Neuron (in vitro differentiated cells): ENCODE measurements around the gene IFT88.

Experiments used
- H2AFZ ChIP-seq: one replicate; pipeline ENCODE4 v1.6.1; 2013; ENCODE audit warnings: low read depth, mild to moderate bottlenecking, inconsistent platforms, low read length, moderate library complexity
- H3K27me3 ChIP-seq: one replicate; pipeline ENCODE4 v1.6.1; 2013; ENCODE audit warnings: low read length; ENCODE audit not compliant: insufficient read depth
- H3K36me3 ChIP-seq: one replicate; pipeline ENCODE4 v1.6.1; 2013; ENCODE audit warnings: low read length; ENCODE audit not compliant: insufficient read depth
- H3K4me1 ChIP-seq: one replicate; pipeline ENCODE4 v1.6.1; 2013; ENCODE audit warnings: low read length; ENCODE audit not compliant: insufficient read depth
- H3K4me3 ChIP-seq: 2 replicates; pipeline ENCODE4 v1.5.1; 2013; ENCODE audit warnings: mild to moderate bottlenecking, low read length, moderate library complexity
- H3K9me3 ChIP-seq: one replicate; pipeline ENCODE4 v1.6.1; 2013; ENCODE audit warnings: low read length

Gene IFT88

GRCh38 chr13:20719783-20720182 is 152.8 kb downstream of the IFT88 start:
- no peaks in the 10 kb centered on the region for H3K9me3 ChIP-seq
- no peaks in the 10 kb centered on the region for H3K27me3 ChIP-seq
- H3K36me3 ChIP-seq, result no peaks in the 10 kb centered on the region
- peaks cover 9% of the 10 kb centered on the region for H3K4me1 ChIP-seq
- no peak overlapping the region for H3K4me3 ChIP-seq
- H2AFZ ChIP-seq, result no peak overlapping the region

- H3K36me3 ChIP-seq, result no peaks in the 10 kb centered on the region
- H3K9me3 ChIP-seq, result no peaks in the 10 kb centered on the region
- no peak overlapping the region for H2AFZ ChIP-seq
These were observed 153.5 kb downstream of the IFT88 start for GRCh38 chr13:20720499-20720898.

GRCh38 chr13:20721058-20721453 is 154.1 kb downstream of the IFT88 start:
- no peaks in the 10 kb centered on the region for H3K36me3 ChIP-seq

More at GRCh38 chr13:20720499-20720898, 153.5 kb downstream of the IFT88 start:
- H3K4me1 ChIP-seq, result peaks cover 9% of the 10 kb centered on the region
- H3K4me3 ChIP-seq, result no peak overlapping the region
- no peaks in the 10 kb centered on the region for H3K27me3 ChIP-seq

GRCh38 chr13:20721454-20722357 is 154.7 kb downstream of the IFT88 start:
- H3K36me3 ChIP-seq, result no peaks in the 10 kb centered on the region
- H3K4me3 ChIP-seq, result no peak overlapping the region
- H3K9me3 ChIP-seq, result no peaks in the 10 kb centered on the region
- H3K4me1 ChIP-seq, result peaks cover 7% of the 10 kb centered on the region
- H3K27me3 ChIP-seq, result no peaks in the 10 kb centered on the region
- no peak overlapping the region for H2AFZ ChIP-seq

More at GRCh38 chr13:20721058-20721453, 154.1 kb downstream of the IFT88 start:
- peaks cover 9% of the 10 kb centered on the region for H3K4me1 ChIP-seq
- H2AFZ ChIP-seq, result no peak overlapping the region
- H3K4me3 ChIP-seq, result no peak overlapping the region
- no peaks in the 10 kb centered on the region for H3K9me3 ChIP-seq
- H3K27me3 ChIP-seq, result no peaks in the 10 kb centered on the region

GRCh38 chr13:20727856-20728255 is 160.9 kb downstream of the IFT88 start:
- no peaks in the 10 kb centered on the region for H3K27me3 ChIP-seq
- no peaks in the 10 kb centered on the region for H3K4me1 ChIP-seq
- H3K9me3 ChIP-seq, result no peaks in the 10 kb centered on the region
- peaks cover 3% of the 10 kb centered on the region for H3K36me3 ChIP-seq
- no peak overlapping the region for H2AFZ ChIP-seq
- H3K4me3 ChIP-seq, result no peak overlapping the region

GRCh38 chr13:20728579-20729311 is 161.8 kb downstream of the IFT88 start:
- Histone ChIP-seq H3K36me3 (peaks cover 3% of the 10 kb centered on the region), H2AFZ (no peak overlapping the region), H3K27me3 (no peaks in the 10 kb centered on the region), H3K9me3 (no peaks in the 10 kb centered on the region), H3K4me1 (no peaks in the 10 kb centered on the region), H3K4me3 (no peak overlapping the region)

GRCh38 chr13:20729633-20730585 is 163.0 kb downstream of the IFT88 start:
- Histone ChIP-seq H3K9me3 (no peaks in the 10 kb centered on the region), H3K4me3 (no peak overlapping the region), H3K4me1 (no peaks in the 10 kb centered on the region), H2AFZ (no peak overlapping the region), H3K27me3 (no peaks in the 10 kb centered on the region), H3K36me3 (peaks cover 3% of the 10 kb centered on the region)

- Histone ChIP-seq H3K36me3 (peaks cover 5% of the 10 kb centered on the region), H3K4me3 (no peak overlapping the region), H3K9me3 (peaks cover 8% of the 10 kb centered on the region), H2AFZ (no peak overlapping the region), H3K27me3 (no peaks in the 10 kb centered on the region), H3K4me1 (no peaks in the 10 kb centered on the region)
These were observed 171.7 kb downstream of the IFT88 start for GRCh38 chr13:20738616-20739015.

GRCh38 chr13:20740021-20740420 is 173.1 kb downstream of the IFT88 start:
- Histone ChIP-seq H3K36me3 (peaks cover 5% of the 10 kb centered on the region), H2AFZ (no peak overlapping the region), H3K27me3 (no peaks in the 10 kb centered on the region), H3K4me1 (no peaks in the 10 kb centered on the region), H3K9me3 (peaks cover 8% of the 10 kb centered on the region), H3K4me3 (no peak overlapping the region)
